NCI-H1694 (cell line): ENCODE measurements around the gene KRTAP2-3.

Experiments
- DNase-seq: peaks from one replicate; lab custom pipeline; 2025; lab: John Stamatoyannopoulos, UW

KRTAP2-3 gene

GRCh38 chr17:41029633-41030245, 30.2 kb downstream of the KRTAP2-3 start, which contains the start of gene KRTAP1-4:
Gene KRTAP1-4, minus strand, starts transcription at chr17:41030195. Its CDS starts 117 bp downstream, at chr17:41030078.
- no peak for DNase-seq

- no peak for DNase-seq
These were observed 33.0 kb downstream of the KRTAP2-3 start, which contains the start of gene KRTAP1-5 for GRCh38 chr17:41026715-41027471. Gene KRTAP1-5, minus strand, starts transcription at chr17:41027208. Its CDS starts 53 bp downstream, at chr17:41027155.

GRCh38 chr17:41024697-41025096, 35.2 kb downstream of the KRTAP2-3 start:
- DNase-seq: no peak

GRCh38 chr17:41020336-41020735, 39.6 kb downstream of the KRTAP2-3 start:
- DNase-seq: no peak

- DNase-seq: no peak
These were observed 40.5 kb downstream of the KRTAP2-3 start for GRCh38 chr17:41019415-41019814.

- DNase-seq: no peak
These were observed 41.4 kb downstream of the KRTAP2-3 start for GRCh38 chr17:41018541-41018940.

- DNase-seq: no peak
These were observed 43.2 kb downstream of the KRTAP2-3 start for GRCh38 chr17:41016578-41017215.

GRCh38 chr17:41015454-41015853, 44.5 kb downstream of the KRTAP2-3 start:
- no peak for DNase-seq

GRCh38 chr17:41013606-41014005, 46.3 kb downstream of the KRTAP2-3 start:
- no peak for DNase-seq

GRCh38 chr17:41013181-41013580, 46.7 kb downstream of the KRTAP2-3 start:
- no peak for DNase-seq

GRCh38 chr17:41012326-41013120, 47.4 kb downstream of the KRTAP2-3 start:
- no peak for DNase-seq

- DNase-seq: no peak
These were observed 49.5 kb downstream of the KRTAP2-3 start for GRCh38 chr17:41010441-41010840.

GRCh38 chr17:41009936-41010335, 50.0 kb downstream of the KRTAP2-3 start:
- DNase-seq: no peak

GRCh38 chr17:41009301-41009760, 50.6 kb downstream of the KRTAP2-3 start:
- no peak for DNase-seq
